Smooth muscle cell (in vitro differentiated cells): ENCODE measurements around the gene SLC6A7. TPM values are rescaled to one million over a fixed set of nuclear protein-coding genes. Genes with fewer than 3 reads are reported as not detected.

Experiments
- DNase-seq: peaks from one replicate; lab custom pipeline; 2025; ENCODE audit not compliant: unreplicated experiment; lab: John Stamatoyannopoulos, UW
- H2AFZ ChIP-seq: fragments of 200-600 bp; sonication (generic); 2 replicates; pipeline ENCODE4 v1.6.0; 2016; ENCODE audit warnings: antibody characterized with exemption, low read depth, mild to moderate bottlenecking
- H3F3A ChIP-seq: fragments of 200-600 bp; sonication (generic); 2 replicates; pipeline ENCODE4 v1.6.0; 2017; ENCODE audit warnings: antibody characterized with exemption, low read depth
- H3K27ac ChIP-seq: fragments of 200-600 bp; sonication (generic); 2 replicates; pipeline ENCODE4 v1.5.1; 2016; ENCODE audit warnings: low read depth, mild to moderate bottlenecking
- H3K27me3 ChIP-seq: fragments of 200-600 bp; sonication (generic); 2 replicates; pipeline ENCODE4 v1.6.1; 2016; ENCODE audit warnings: low read depth, mild to moderate bottlenecking
- H3K36me3 ChIP-seq: fragments of 200-600 bp; sonication (generic); 2 replicates; pipeline ENCODE4 v1.5.1; 2016; ENCODE audit warnings: low read depth
- H3K4me1 ChIP-seq: fragments of 200-600 bp; sonication (generic); 2 replicates; pipeline ENCODE4 v1.5.1; 2016; ENCODE audit warnings: low read depth
- H3K4me2 ChIP-seq: fragments of 200-600 bp; sonication (generic); 2 replicates; pipeline ENCODE4 v1.6.0; 2016; ENCODE audit warnings: mild to moderate bottlenecking
- H3K4me3 ChIP-seq: fragments of 200-600 bp; sonication (generic); 2 replicates; pipeline ENCODE4 v1.5.1; 2016; ENCODE audit warnings: mild to moderate bottlenecking
- H3K79me2 ChIP-seq: fragments of 200-600 bp; sonication (generic); 2 replicates; pipeline ENCODE4 v1.6.0; 2016; ENCODE audit warnings: low read depth, mild to moderate bottlenecking
- H3K9ac ChIP-seq: fragments of 200-600 bp; sonication (generic); 2 replicates; pipeline ENCODE4 v1.6.0; 2016; ENCODE audit warnings: low read depth
- H3K9me3 ChIP-seq: fragments of 200-600 bp; sonication (generic); replicated peaks from 2 replicates; pipeline ENCODE4 v1.5.1; 2016; ENCODE audit warnings: low read depth
- H4K20me1 ChIP-seq: fragments of 200-600 bp; sonication (generic); 2 replicates; pipeline ENCODE4 v1.6.0; 2016; ENCODE audit warnings: low read depth
- WGBS: methylation state at CpG from one replicate; pipeline ENCODE4 v1.1.7; 2016; ENCODE audit warnings: low lambda C conversion rate; 5-methylcytosine and 5-hydroxymethylcytosine counted together
- polyA plus RNA-seq: library from polyadenylated mRNA; unstranded; fragments of >200 nt; fragmentation: Nextera tagmentation; extraction: Ambion mirVana; gene quantifications from 2 replicates; pipeline ENCODE4 v1.2.1, GENCODE V29; 2016
- total RNA-seq: library from RNA; depleted of rRNA; stranded (reverse); fragments of >200 nt; gene quantifications from 2 replicates; pipeline ENCODE4 v1.2.3, GENCODE V29; 2014
- TF ChIP-seq, protein P1 (sequence below): fragments of 200-600 bp; sonication (generic); IDR thresholded peaks from 2 replicates; pipeline ENCODE4 v1.5.1; 2017; ENCODE audit warnings: borderline replicate concordance, mild to moderate bottlenecking, antibody characterized with exemption; ENCODE audit not compliant: insufficient read depth, poor library complexity, severe bottlenecking

SLC6A7 gene
- total and polyA plus RNA-seq, 2 experiments from 2014 or later: 0.10 TPM; not detected in 1

DNA sequence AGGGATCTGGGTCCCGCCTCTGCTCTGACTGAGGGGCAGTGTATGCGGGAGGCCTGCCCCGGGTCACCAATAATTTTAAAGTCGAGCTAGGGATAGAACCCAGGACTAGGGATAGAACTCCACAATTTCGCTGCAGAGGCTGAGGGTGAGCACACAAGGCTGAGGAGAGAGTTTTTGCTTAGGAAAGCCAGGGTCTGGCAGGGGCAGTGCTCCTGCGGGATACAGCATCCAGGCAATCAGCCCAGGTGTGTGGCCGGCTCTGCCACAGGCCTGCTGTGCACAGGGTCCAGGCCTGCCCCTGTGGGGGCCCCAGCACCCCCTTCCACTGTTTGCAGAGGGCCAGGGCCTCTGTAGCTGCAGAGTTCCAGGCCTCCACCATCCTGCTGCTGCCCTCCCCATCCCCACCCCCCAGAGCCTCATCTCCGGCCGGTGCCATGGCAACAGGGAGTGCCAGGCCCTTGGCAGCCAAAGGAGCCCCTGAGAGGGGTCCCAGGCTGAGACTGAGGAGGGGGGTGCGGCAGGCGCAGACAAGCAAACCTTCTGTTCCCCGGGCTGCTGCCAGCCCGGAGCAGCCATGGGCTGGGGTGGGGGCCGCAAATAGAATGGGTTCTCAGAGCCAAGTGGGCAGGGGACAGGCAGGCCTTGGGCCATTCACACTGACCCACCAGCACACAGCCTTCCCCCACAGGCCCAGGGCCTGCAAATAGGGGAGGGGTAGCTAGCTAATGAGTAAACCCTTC is 42.8 kb upstream of the SLC6A7 start:
- H3K9ac ChIP-seq: no peak overlapping the region
- H4K20me1 ChIP-seq: peaks cover 63% of the 10 kb centered on the region
- TF ChIP-seq, protein P1, sequence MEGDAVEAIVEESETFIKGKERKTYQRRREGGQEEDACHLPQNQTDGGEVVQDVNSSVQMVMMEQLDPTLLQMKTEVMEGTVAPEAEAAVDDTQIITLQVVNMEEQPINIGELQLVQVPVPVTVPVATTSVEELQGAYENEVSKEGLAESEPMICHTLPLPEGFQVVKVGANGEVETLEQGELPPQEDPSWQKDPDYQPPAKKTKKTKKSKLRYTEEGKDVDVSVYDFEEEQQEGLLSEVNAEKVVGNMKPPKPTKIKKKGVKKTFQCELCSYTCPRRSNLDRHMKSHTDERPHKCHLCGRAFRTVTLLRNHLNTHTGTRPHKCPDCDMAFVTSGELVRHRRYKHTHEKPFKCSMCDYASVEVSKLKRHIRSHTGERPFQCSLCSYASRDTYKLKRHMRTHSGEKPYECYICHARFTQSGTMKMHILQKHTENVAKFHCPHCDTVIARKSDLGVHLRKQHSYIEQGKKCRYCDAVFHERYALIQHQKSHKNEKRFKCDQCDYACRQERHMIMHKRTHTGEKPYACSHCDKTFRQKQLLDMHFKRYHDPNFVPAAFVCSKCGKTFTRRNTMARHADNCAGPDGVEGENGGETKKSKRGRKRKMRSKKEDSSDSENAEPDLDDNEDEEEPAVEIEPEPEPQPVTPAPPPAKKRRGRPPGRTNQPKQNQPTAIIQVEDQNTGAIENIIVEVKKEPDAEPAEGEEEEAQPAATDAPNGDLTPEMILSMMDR: no peak
- 90% methylated on average over 13 of the region's 14 CpGs for WGBS
- H3K27ac ChIP-seq: peak overlapping the region; percentile 100
- peaks cover 70% of the 10 kb centered on the region for H3K79me2 ChIP-seq
- DNase-seq: no peak
- peak overlapping the region; percentile 38 for H3K4me2 ChIP-seq
- no peak overlapping the region for H2AFZ ChIP-seq
- peaks cover 60% of the 10 kb centered on the region for H3K4me1 ChIP-seq
- H3K9me3 ChIP-seq: no peaks in the 10 kb centered on the region
- H3K36me3 ChIP-seq: no peaks in the 10 kb centered on the region
- peaks cover 32% of the 10 kb centered on the region for H3F3A ChIP-seq
- H3K27me3 ChIP-seq: no peaks in the 10 kb centered on the region
- H3K4me3 ChIP-seq: no peak overlapping the region

DNA sequence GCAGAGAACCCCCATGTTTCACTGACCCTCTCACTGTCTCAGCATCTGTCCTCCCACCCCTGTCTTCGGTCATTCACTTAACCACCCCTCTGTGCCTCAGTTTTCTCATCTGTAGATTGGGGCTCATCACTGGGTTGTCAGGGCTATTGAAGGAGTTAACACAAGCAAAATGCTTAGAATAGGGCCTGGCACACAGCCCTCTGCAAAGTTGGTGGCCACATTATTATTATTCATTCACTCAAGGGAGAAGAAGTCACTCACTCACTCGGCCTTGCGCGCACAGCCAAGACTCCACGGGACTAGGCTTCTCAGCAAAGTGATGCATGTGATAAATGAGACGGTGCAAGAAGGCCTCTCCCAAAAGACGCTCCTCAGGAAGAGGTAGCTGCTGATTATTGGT is 42.2 kb upstream of the SLC6A7 start:
- Histone ChIP-seq H4K20me1 (peaks cover 69% of the 10 kb centered on the region), H3K27ac (peak overlapping the region; percentile 100), H3K9me3 (no peaks in the 10 kb centered on the region), H3K9ac (no peak overlapping the region), H3K4me3 (no peak overlapping the region), H3K79me2 (peaks cover 76% of the 10 kb centered on the region), H2AFZ (no peak overlapping the region), H3F3A (peaks cover 28% of the 10 kb centered on the region), H3K4me1 (peaks cover 59% of the 10 kb centered on the region), H3K27me3 (no peaks in the 10 kb centered on the region), H3K36me3 (no peaks in the 10 kb centered on the region), H3K4me2 (peak overlapping the region; percentile 94)
- 93% methylated on average over 7 of the region's 7 CpGs for WGBS
- no peak for DNase-seq
- TF ChIP-seq, protein P1: no peak

- H3K79me2 ChIP-seq: peaks cover 83% of the 10 kb centered on the region
- H3K9ac ChIP-seq: peak overlapping the region; percentile 10
Measured at GRCh38 chr5:150148117-150148927, 41.5 kb upstream of the SLC6A7 start.

More at GRCh38 chr5:150148117-150148927, 41.5 kb upstream of the SLC6A7 start:
- no peaks in the 10 kb centered on the region for H3K36me3 ChIP-seq
- DNase-seq: no peak
- H3K4me2 ChIP-seq: peak overlapping the region; percentile 94
- peak overlapping the region; percentile 100 for H3K27ac ChIP-seq
- H3F3A ChIP-seq: peaks cover 26% of the 10 kb centered on the region
- H2AFZ ChIP-seq: no peak overlapping the region
- peaks cover 75% of the 10 kb centered on the region for H4K20me1 ChIP-seq
- H3K27me3 ChIP-seq: no peaks in the 10 kb centered on the region
- TF ChIP-seq, protein P1: no peak
- no peak overlapping the region for H3K4me3 ChIP-seq
- no peaks in the 10 kb centered on the region for H3K9me3 ChIP-seq
- peaks cover 64% of the 10 kb centered on the region for H3K4me1 ChIP-seq
- WGBS: 84% methylated on average over 11 of the region's 11 CpGs
